GM21367 (cell line): ENCODE measurements around the gene BRAF.
A peak's percentile ranks its signal among the peaks of the same experiment; 100 is the strongest.
"Not testable (repeated sequence)": the region's sequence is repeated elsewhere in the genome, so short reads cannot be mapped to it uniquely, and the experiment has no call there.

ENCODE experiments used
- ATAC-seq: cut with Tn5 transposase; IDR thresholded peaks from one replicate; pipeline ENCODE4 v1.9.1; 2021; ENCODE audit not compliant: unreplicated experiment

The BRAF gene

GRCh38 chr7:140881507-140882228 is 43.1 kb downstream of the BRAF start:
- ATAC-seq: peak; percentile 37

GRCh38 chr7:140877249-140877524 is 47.5 kb downstream of the BRAF start:
- no peak for ATAC-seq

DNA sequence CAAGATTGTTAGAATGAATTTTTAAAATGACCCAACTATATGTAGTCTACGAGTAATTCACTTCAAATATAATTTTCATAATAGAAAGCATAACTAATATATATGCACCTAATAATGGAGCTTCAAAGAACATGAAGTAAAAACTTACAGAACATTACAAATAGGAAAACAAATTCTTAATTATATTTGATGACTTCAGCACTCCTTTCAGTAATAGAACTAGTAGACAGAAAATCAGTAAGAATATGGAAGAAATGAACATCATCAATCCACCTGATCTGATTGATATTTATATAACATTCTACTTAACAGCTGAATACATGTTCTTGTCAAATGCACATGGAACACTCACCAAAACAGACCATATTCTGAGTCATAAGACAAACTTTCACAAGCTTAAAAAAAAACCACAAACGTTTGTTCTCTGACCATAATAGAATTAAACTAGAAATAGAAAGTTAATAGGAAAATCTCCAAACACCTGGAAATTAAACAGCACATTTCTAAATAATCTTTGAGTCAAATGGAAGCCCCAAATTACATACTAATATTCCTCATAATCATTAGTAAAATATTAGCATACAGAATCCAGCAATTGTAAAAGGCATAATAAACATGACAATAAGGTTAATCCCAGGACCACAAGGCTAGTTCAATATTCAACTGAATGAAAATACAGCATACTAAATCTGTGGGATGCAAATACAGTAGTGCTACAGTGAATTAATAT is 48.0 kb downstream of the BRAF start:
- peak; percentile 74 for ATAC-seq

DNA sequence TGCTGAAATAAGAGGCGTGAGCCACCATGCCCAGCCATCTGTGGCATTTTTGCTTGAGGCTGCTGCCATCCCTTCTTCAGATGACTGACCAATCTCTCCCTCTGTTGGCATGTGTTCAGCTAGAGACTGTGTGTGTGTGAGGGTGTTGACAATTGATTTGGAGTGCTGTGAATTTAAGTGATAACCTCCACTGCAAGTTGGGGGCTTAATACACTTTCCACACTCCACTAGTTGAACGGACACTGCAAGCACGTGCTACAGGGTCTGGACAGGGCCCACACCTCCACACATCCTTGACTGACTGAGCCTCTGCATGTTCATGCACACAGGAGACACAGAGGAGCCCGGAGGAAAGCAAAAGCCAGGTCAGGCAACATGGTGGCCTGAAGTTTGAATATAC is 51.3 kb downstream of the BRAF start:
- ATAC-seq: no peak

GRCh38 chr7:140870003-140870402 is 54.7 kb downstream of the BRAF start:
- no peak for ATAC-seq

GRCh38 chr7:140869430-140869829 is 55.3 kb downstream of the BRAF start:
- ATAC-seq: no peak

GRCh38 chr7:140867467-140868462 is 57.0 kb downstream of the BRAF start:
- peak; percentile 46 for ATAC-seq

DNA sequence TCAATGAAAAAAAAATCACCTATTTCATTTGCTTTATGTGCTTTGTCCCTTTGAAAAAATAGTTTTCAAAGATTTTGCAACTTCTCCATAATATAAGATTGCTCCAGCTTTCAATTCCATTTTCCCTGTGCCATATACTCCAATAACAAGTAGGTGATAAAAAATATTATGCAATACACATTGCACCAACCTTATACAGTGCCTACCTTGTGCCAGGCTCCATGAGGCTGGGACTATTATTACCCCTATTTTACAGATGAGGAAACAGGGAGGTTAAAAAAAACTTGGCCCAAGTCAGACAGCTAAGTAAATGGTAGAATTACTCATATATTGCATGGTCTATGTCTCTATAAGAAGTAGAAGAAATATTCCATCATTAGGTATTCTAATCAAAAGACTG is 57.8 kb downstream of the BRAF start:
- no peak for ATAC-seq

DNA sequence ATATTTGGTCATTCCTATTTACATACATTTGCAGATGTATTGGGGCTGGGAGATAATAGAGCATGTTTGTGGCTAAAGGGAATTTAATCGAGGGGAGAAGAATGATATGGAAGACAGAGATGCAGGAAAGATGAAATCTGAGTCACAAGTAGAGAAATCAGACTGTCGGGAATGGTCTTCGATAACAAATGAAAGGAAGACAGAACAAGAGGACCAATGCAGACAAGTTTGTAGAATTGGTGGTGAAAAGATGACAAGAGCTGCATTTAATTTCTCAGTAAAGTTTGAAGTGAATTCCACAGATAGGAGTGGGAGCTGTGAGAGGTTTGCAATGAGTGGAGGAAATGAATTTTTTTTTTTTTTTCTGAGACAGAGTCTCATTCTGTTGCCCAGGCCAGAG is 60.0 kb downstream of the BRAF start:
- no peak for ATAC-seq

GRCh38 chr7:140863867-140864266 is 60.9 kb downstream of the BRAF start:
- ATAC-seq: no peak

DNA sequence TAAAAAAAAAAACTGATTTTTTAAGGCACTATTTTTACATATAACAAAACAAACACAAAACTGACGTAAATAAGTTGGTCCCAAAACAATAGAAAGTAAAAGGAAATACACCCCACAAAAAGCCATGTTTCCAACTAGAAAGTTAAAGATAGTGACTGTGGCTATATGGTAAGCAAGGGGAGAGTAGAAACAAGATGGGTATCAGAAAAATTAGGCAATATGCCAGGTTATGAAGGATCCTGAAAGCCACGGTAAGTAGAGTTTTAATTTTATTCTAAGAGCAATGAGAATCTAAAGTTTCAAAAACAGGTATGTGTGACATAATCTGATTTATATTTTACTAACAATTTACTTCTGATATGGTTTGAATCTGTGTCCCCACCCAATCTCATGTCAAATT is 61.5 kb downstream of the BRAF start:
- ATAC-seq: no peak

GRCh38 chr7:140857048-140857447 is 67.7 kb downstream of the BRAF start:
- no peak for ATAC-seq

- no peak for ATAC-seq
Measured at GRCh38 chr7:140841166-140841715, 83.5 kb downstream of the BRAF start.

- ATAC-seq: no peak
Measured at GRCh38 chr7:140831724-140832123, 93.0 kb downstream of the BRAF start.

DNA sequence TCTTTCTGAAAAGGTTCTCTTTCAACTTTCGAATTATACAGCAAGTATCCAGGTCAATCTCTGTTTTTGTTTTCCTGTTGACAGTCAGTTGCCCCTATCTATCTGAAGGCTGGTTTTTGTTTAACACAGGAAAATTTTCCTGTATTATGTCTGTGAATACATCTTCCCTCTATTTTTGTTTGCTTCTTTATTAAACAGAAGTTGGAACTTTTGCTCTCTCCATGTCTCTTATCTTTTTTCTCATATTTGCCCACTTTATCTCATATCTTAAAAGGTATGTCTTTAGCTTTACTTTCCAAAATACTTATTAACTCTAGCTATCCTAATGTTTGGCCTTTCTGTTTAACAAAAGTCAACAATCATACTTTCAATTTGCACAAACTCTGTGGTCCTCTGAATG is 95.0 kb downstream of the BRAF start:
- no peak for ATAC-seq

DNA sequence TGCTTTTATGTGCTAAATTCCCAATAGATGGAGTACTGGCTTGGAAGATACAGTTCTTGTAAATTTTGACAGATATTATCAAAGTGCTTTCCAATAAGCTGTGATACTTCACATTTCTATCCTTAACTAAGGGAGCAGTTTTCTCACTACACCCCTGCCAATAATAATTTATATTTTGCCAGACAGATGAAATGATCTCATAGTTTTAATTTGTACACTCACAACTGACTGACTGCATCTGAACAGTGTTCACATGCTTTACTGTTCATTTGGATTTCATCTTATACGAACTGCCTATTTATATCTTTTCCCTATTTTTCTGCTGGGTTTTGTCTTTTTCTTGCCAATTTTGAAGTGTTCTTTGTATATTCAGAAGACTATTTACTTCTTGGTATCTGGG is 96.0 kb downstream of the BRAF start:
- ATAC-seq: no peak

GRCh38 chr7:140817383-140817782 is 107.3 kb downstream of the BRAF start:
- not testable (repeated sequence) for ATAC-seq

GRCh38 chr7:140810830-140811556 is 113.7 kb downstream of the BRAF start:
- ATAC-seq: peak; percentile 82

GRCh38 chr7:140810385-140810784 is 114.3 kb downstream of the BRAF start:
- ATAC-seq: no peak

DNA sequence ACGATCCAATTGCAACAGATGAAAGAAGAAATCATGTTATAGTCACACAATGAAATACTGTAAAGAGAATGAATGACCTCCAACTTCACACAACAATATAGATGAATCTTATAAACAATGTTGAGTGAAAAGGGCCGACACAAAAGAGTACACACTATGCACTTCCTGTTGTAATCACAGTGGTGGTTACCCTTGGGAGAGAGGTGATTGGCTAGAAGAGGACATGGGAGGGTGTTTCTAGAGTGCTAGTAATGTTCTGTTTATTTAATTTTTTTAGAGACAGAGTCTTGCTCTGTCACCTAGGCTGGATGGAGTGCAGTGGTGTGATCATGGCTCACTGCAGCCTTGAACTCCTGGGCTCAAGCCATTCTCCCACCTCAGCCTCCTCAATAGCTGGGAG is 145.8 kb downstream of the BRAF start:
- ATAC-seq: no peak

GRCh38 chr7:140778568-140778967 is 146.2 kb downstream of the BRAF start:
- ATAC-seq: no peak
